SJCRH30 (cell line): ENCODE measurements around the gene AHNAK. TPM values are rescaled to one million over a fixed set of nuclear protein-coding genes. Genes with fewer than 3 reads are reported as not detected.

ENCODE experiments used
- DNase-seq, 2 experiments: peaks; one replicate each; pipeline ENCODE4 v3.0.0-alpha.2; 2015 to 2020
- H3K27ac ChIP-seq: fragments of 250-450 bp; sonication (Bioruptor Pico); 2 replicates; pipeline ENCODE4 v1.5.1; 2020; ENCODE audit warnings: mild to moderate bottlenecking, moderate library complexity
- H3K27me3 ChIP-seq: fragments of 250-450 bp; sonication (Bioruptor Pico); 2 replicates; pipeline ENCODE4 v1.5.1; 2020; ENCODE audit warnings: mild to moderate bottlenecking, moderate library complexity
- H3K36me3 ChIP-seq: fragments of 250-450 bp; sonication (Bioruptor Pico); 2 replicates; pipeline ENCODE4 v1.5.1; 2020; ENCODE audit warnings: mild to moderate bottlenecking, moderate library complexity
- H3K4me1 ChIP-seq: fragments of 250-450 bp; sonication (Bioruptor Pico); 2 replicates; pipeline ENCODE4 v1.5.1; 2020; ENCODE audit warnings: mild to moderate bottlenecking, moderate library complexity
- H3K4me3 ChIP-seq: fragments of 250-450 bp; sonication (Bioruptor Pico); 2 replicates; pipeline ENCODE4 v1.5.1; 2020; ENCODE audit warnings: mild to moderate bottlenecking, moderate library complexity
- H3K9me3 ChIP-seq: fragments of 250-450 bp; sonication (Bioruptor Pico); replicated peaks from 2 replicates; pipeline ENCODE4 v1.5.1; 2020; ENCODE audit warnings: mild to moderate bottlenecking, moderate library complexity
- total RNA-seq: library from RNA; depleted of rRNA; stranded (reverse); fragments of >200 nt; shearing (Covaris generic); gene quantifications from 2 replicates; pipeline ENCODE4 v1.2.3, GENCODE V29; 2014

AHNAK gene
- total RNA-seq, 1 experiment from 2014 or later = 10.3 TPM

GRCh38 chr11:62428871-62429560, 117.6 kb downstream of the AHNAK start:
- Histone ChIP-seq H3K27me3 (no peaks in the 10 kb centered on the region; the same call in 1 of the 2 replicates), H3K36me3 (no peaks in the 10 kb centered on the region), H3K4me3 (no peak overlapping the region), H3K4me1 (no peaks in the 10 kb centered on the region), H3K9me3 (no peaks in the 10 kb centered on the region), H3K27ac (no peak overlapping the region)
- DNase-seq = no peak

- no peak overlapping the region for H3K4me3 ChIP-seq
- DNase-seq = no peak
- no peaks in the 10 kb centered on the region for H3K4me1 ChIP-seq
- no peaks in the 10 kb centered on the region for H3K9me3 ChIP-seq
- H3K36me3 ChIP-seq = no peaks in the 10 kb centered on the region
- no peak overlapping the region for H3K27ac ChIP-seq
- H3K27me3 ChIP-seq = no peaks in the 10 kb centered on the region; the same call in 1 of the 2 replicates
Observed at GRCh38 chr11:62427630-62428233, 118.9 kb downstream of the AHNAK start.

- Histone ChIP-seq H3K27me3 (no peaks in the 10 kb centered on the region), H3K36me3 (no peaks in the 10 kb centered on the region), H3K4me3 (no peak overlapping the region), H3K9me3 (no peaks in the 10 kb centered on the region), H3K27ac (no peak overlapping the region), H3K4me1 (peaks cover 7% of the 10 kb centered on the region)
- DNase-seq = no peak
Observed at GRCh38 chr11:62423012-62423411, 123.6 kb downstream of the AHNAK start.

GRCh38 chr11:62421996-62422395, 124.6 kb downstream of the AHNAK start:
- no peaks in the 10 kb centered on the region for H3K27me3 ChIP-seq
- H3K4me3 ChIP-seq = no peak overlapping the region
- DNase-seq = no peak
- no peaks in the 10 kb centered on the region for H3K36me3 ChIP-seq
- H3K9me3 ChIP-seq = no peaks in the 10 kb centered on the region
- H3K4me1 ChIP-seq = peaks cover 7% of the 10 kb centered on the region
- H3K27ac ChIP-seq = no peak overlapping the region

- no peak overlapping the region for H3K27ac ChIP-seq
- H3K4me1 ChIP-seq = peaks cover 7% of the 10 kb centered on the region
- H3K36me3 ChIP-seq = no peaks in the 10 kb centered on the region
- no peaks in the 10 kb centered on the region for H3K9me3 ChIP-seq
- H3K27me3 ChIP-seq = no peaks in the 10 kb centered on the region
- H3K4me3 ChIP-seq = no peak overlapping the region
- DNase-seq = no peak
Observed at GRCh38 chr11:62420882-62421281, 125.7 kb downstream of the AHNAK start.

GRCh38 chr11:62419943-62420342, 126.7 kb downstream of the AHNAK start:
- Histone ChIP-seq H3K9me3 (no peaks in the 10 kb centered on the region), H3K36me3 (no peaks in the 10 kb centered on the region), H3K4me1 (peaks cover 7% of the 10 kb centered on the region), H3K27me3 (no peaks in the 10 kb centered on the region), H3K4me3 (no peak overlapping the region), H3K27ac (no peak overlapping the region)
- no peak for DNase-seq

- H3K4me3 ChIP-seq = no peak overlapping the region
- no peaks in the 10 kb centered on the region for H3K9me3 ChIP-seq
- H3K27ac ChIP-seq = no peak overlapping the region
- H3K36me3 ChIP-seq = no peaks in the 10 kb centered on the region
- H3K4me1 ChIP-seq = peaks cover 7% of the 10 kb centered on the region
- DNase-seq = no peak
- H3K27me3 ChIP-seq = no peaks in the 10 kb centered on the region
Observed at GRCh38 chr11:62419314-62419929, 127.2 kb downstream of the AHNAK start.

GRCh38 chr11:62418733-62419132, 127.9 kb downstream of the AHNAK start, which contains the start of gene SCGB1A1:
SCGB1A1 (plus strand) TSS chr11:62419033; CDS start chr11:62419096, 63 bp downstream.
- H3K9me3 ChIP-seq = no peaks in the 10 kb centered on the region
- peaks cover 7% of the 10 kb centered on the region for H3K4me1 ChIP-seq
- H3K36me3 ChIP-seq = no peaks in the 10 kb centered on the region
- H3K4me3 ChIP-seq = no peak within 1 kb of the TSS
- no peaks in the 10 kb centered on the region for H3K27me3 ChIP-seq
- peak; percentile 32 to 47 for DNase-seq
- no peak within 1 kb of the TSS for H3K27ac ChIP-seq

GRCh38 chr11:62418136-62418535, 128.5 kb downstream of the AHNAK start:
- Histone ChIP-seq H3K27me3 (no peaks in the 10 kb centered on the region), H3K4me1 (peaks cover 7% of the 10 kb centered on the region), H3K36me3 (no peaks in the 10 kb centered on the region), H3K27ac (no peak overlapping the region), H3K4me3 (no peak overlapping the region), H3K9me3 (no peaks in the 10 kb centered on the region)
- DNase-seq = no peak

- Histone ChIP-seq H3K9me3 (no peaks in the 10 kb centered on the region), H3K36me3 (no peaks in the 10 kb centered on the region), H3K27ac (no peak overlapping the region), H3K4me3 (no peak overlapping the region), H3K27me3 (no peaks in the 10 kb centered on the region), H3K4me1 (peaks cover 7% of the 10 kb centered on the region)
- DNase-seq = no peak
Observed at GRCh38 chr11:62416596-62416995, 130.0 kb downstream of the AHNAK start.

GRCh38 chr11:62413060-62413696, 133.4 kb downstream of the AHNAK start:
- Histone ChIP-seq H3K4me3 (no peak overlapping the region), H3K27me3 (no peaks in the 10 kb centered on the region), H3K36me3 (no peaks in the 10 kb centered on the region), H3K27ac (no peak overlapping the region), H3K4me1 (no peaks in the 10 kb centered on the region), H3K9me3 (no peaks in the 10 kb centered on the region)
- DNase-seq = no peak

GRCh38 chr11:62411524-62411923, 135.1 kb downstream of the AHNAK start:
- no peak overlapping the region for H3K4me3 ChIP-seq
- no peaks in the 10 kb centered on the region for H3K27me3 ChIP-seq
- H3K4me1 ChIP-seq = no peaks in the 10 kb centered on the region
- no peaks in the 10 kb centered on the region for H3K36me3 ChIP-seq
- DNase-seq = no peak
- no peaks in the 10 kb centered on the region for H3K9me3 ChIP-seq
- H3K27ac ChIP-seq = no peak overlapping the region

- Histone ChIP-seq H3K27ac (no peak overlapping the region), H3K27me3 (no peaks in the 10 kb centered on the region), H3K9me3 (no peaks in the 10 kb centered on the region), H3K4me1 (no peaks in the 10 kb centered on the region), H3K36me3 (no peaks in the 10 kb centered on the region), H3K4me3 (no peak overlapping the region)
- no peak for DNase-seq
Observed at GRCh38 chr11:62410972-62411371, 135.6 kb downstream of the AHNAK start.

- Histone ChIP-seq H3K27me3 (no peaks in the 10 kb centered on the region), H3K9me3 (no peaks in the 10 kb centered on the region)
Observed at GRCh38 chr11:62409831-62410230, 136.8 kb downstream of the AHNAK start.

GRCh38 chr11:62406034-62406433, 140.6 kb downstream of the AHNAK start:
- H3K27me3 ChIP-seq = no peaks in the 10 kb centered on the region
- DNase-seq = no peak
- no peaks in the 10 kb centered on the region for H3K9me3 ChIP-seq
- no peak overlapping the region for H3K27ac ChIP-seq
- peaks cover 4% of the 10 kb centered on the region; the same call in 1 of the 2 replicates for H3K4me1 ChIP-seq
- H3K36me3 ChIP-seq = no peaks in the 10 kb centered on the region
- H3K4me3 ChIP-seq = no peak overlapping the region

More at GRCh38 chr11:62409831-62410230, 136.8 kb downstream of the AHNAK start:
- Histone ChIP-seq H3K4me1 (no peaks in the 10 kb centered on the region), H3K36me3 (no peaks in the 10 kb centered on the region), H3K27ac (no peak overlapping the region), H3K4me3 (no peak overlapping the region)
- no peak for DNase-seq
